Karpas-422 (cell line): ENCODE data around the gene PEF1. TPM values are rescaled to one million over a fixed set of nuclear protein-coding genes. Genes with fewer than 3 reads are reported as not detected.
A peak's percentile ranks its signal among the peaks of the same experiment; 100 is the strongest.

ENCODE experiments used
- DNase-seq: peaks from one replicate; pipeline ENCODE4 v3.0.0-alpha.2; 2015
- H2AFZ ChIP-seq: fragments of 200-600 bp; sonication (generic); 2 replicates; pipeline ENCODE4 v1.6.1; 2014; ENCODE audit warnings: antibody characterized with exemption, low read length, mixed read lengths
- H3K27ac ChIP-seq: fragments of 200-600 bp; sonication (generic); 2 replicates; pipeline ENCODE4 v1.5.1; 2014; ENCODE audit warnings: mild to moderate bottlenecking, low read length, moderate library complexity
- H3K27me3 ChIP-seq: fragments of 200-600 bp; sonication (generic); 2 replicates; pipeline ENCODE4 v1.6.1; 2014; ENCODE audit warnings: low read length, mixed read lengths
- H3K36me3 ChIP-seq: fragments of 200-600 bp; sonication (generic); 2 replicates; pipeline ENCODE4 v1.6.1; 2014; ENCODE audit warnings: low read length, mixed read lengths; ENCODE audit not compliant: insufficient read depth
- H3K4me1 ChIP-seq: fragments of 200-600 bp; sonication (generic); 2 replicates; pipeline ENCODE4 v1.6.1; 2014; ENCODE audit warnings: mild to moderate bottlenecking, low read length, mixed read lengths
- H3K4me2 ChIP-seq: fragments of 200-600 bp; sonication (generic); 2 replicates; pipeline ENCODE4 v1.6.1; 2014; ENCODE audit warnings: low read length, low read depth, mild to moderate bottlenecking; ENCODE audit not compliant: poor library complexity, severe bottlenecking
- H3K4me3 ChIP-seq: fragments of 200-600 bp; sonication (generic); 2 replicates; pipeline ENCODE4 v1.5.1; 2014; ENCODE audit warnings: mild to moderate bottlenecking, antibody characterized with exemption, low read length, mixed read lengths
- H3K79me2 ChIP-seq: fragments of 200-600 bp; sonication (generic); 2 replicates; pipeline ENCODE4 v1.6.1; 2014; ENCODE audit warnings: mild to moderate bottlenecking, low read length, mixed read lengths
- H3K9ac ChIP-seq: fragments of 200-600 bp; sonication (generic); 2 replicates; pipeline ENCODE4 v1.6.0; 2014; ENCODE audit warnings: low read length
- H3K9me2 ChIP-seq: fragments of 200-600 bp; sonication (generic), shearing (Covaris generic); replicated peaks from 2 replicates; pipeline ENCODE4 v1.6.0; 2014; ENCODE audit warnings: mild to moderate bottlenecking, low read length, moderate library complexity; ENCODE audit not compliant: insufficient read depth
- H3K9me3 ChIP-seq: fragments of 300-700, 200-600 bp; sonication (generic); 2 replicates; pipeline ENCODE4 v1.6.1; 2014; ENCODE audit warnings: low read length, mixed read lengths
- H4K20me1 ChIP-seq: fragments of 200-600 bp; sonication (generic); 2 replicates; pipeline ENCODE4 v1.6.1; 2014; ENCODE audit warnings: mild to moderate bottlenecking, antibody characterized with exemption, low read length, low read depth; ENCODE audit not compliant: insufficient read depth
- total RNA-seq: library from RNA; depleted of rRNA; stranded (reverse); fragments of >200 nt; shearing (Covaris generic); gene quantifications from 2 replicates; pipeline ENCODE4 v1.2.3, GENCODE V29; 2014; ENCODE audit warnings: low replicate concordance

Gene PEF1
- total RNA-seq, 1 experiment from 2014 or later: 53.0 TPM

DNA sequence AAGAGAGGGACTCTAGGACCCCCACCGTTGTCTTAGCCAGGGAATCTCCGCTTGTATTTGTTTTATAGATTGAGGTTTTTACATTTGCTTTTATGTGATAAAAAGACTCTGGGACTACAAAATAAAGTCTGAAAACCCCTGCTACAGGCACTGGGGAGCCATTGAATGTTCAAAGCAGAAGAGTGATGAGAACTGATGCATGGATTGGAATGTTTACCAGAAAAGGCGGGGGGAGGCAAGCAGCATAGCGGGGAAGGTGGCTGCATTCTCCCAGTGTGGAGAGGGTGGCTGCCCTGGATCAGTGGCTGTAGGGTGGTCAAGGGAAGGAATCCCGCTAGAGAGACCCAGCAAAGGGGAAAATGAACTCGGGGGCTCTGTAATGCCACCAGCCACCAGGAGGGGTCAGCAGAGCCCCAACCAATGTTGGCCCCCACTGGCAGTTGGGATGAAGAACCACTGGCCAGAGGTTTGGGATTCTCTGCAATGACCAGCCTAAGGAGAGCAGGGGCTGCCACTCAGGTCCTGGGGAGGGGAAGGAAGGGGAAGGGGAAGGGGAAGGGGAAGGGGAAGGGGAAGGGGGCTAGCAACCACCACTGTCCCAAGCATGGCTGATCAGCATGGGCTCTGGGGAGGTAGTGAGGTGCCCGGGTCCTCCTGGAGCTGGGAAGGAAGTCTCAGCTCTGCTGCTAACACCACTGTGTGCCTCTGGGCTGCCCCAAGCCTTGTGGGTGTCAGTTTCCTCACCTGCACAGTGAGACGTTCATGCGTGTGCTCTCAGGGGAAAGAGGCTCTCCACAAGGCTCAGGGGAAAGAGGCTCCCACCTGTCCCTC is 19.2 kb upstream of the PEF1 start:
- peak; percentile 80 for DNase-seq
- H3K9me3 ChIP-seq: no peaks in the 10 kb centered on the region
- H3K79me2 ChIP-seq: no peaks in the 10 kb centered on the region
- H4K20me1 ChIP-seq: no peaks in the 10 kb centered on the region
- no peak overlapping the region for H3K4me2 ChIP-seq
- H3K4me3 ChIP-seq: no peak overlapping the region
- no peaks in the 10 kb centered on the region for H3K4me1 ChIP-seq
- H3K27ac ChIP-seq: no peak overlapping the region
- no peaks in the 10 kb centered on the region for H3K36me3 ChIP-seq
- no peaks in the 10 kb centered on the region for H3K9me2 ChIP-seq
- no peak overlapping the region for H3K9ac ChIP-seq
- H3K27me3 ChIP-seq: no peaks in the 10 kb centered on the region
- no peak overlapping the region for H2AFZ ChIP-seq

DNA sequence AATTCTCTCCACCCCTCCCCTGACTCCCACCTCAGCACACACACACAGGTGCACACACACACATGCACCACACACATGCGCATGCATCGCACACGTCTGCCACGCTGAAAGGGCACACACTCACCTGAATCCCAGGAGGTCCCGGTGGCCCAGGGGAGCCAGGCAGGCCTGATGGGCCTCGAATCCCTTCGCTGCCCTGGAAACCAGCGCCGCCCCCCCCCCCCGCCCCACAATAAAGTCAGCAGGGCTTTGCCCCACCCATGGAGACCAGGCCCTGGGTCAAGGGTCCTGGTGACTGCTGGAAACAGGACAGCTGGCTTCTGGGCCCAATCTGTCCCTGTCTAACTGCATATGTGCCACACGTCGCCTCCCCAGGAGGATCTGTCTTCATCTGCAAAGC is 17.8 kb upstream of the PEF1 start:
- Histone ChIP-seq H2AFZ (no peak overlapping the region), H3K27me3 (no peaks in the 10 kb centered on the region), H3K9ac (no peak overlapping the region), H3K9me2 (no peaks in the 10 kb centered on the region), H3K4me3 (no peak overlapping the region), H4K20me1 (no peaks in the 10 kb centered on the region), H3K79me2 (no peaks in the 10 kb centered on the region), H3K4me1 (no peaks in the 10 kb centered on the region), H3K9me3 (no peaks in the 10 kb centered on the region), H3K27ac (no peak overlapping the region), H3K36me3 (no peaks in the 10 kb centered on the region), H3K4me2 (no peak overlapping the region)
- no peak for DNase-seq

- H4K20me1 ChIP-seq: no peaks in the 10 kb centered on the region
- H3K79me2 ChIP-seq: no peaks in the 10 kb centered on the region
- H3K9me3 ChIP-seq: no peaks in the 10 kb centered on the region
- H3K4me2 ChIP-seq: no peak overlapping the region
- H3K27me3 ChIP-seq: no peaks in the 10 kb centered on the region
- H3K4me1 ChIP-seq: no peaks in the 10 kb centered on the region
- no peak overlapping the region for H2AFZ ChIP-seq
- no peak for DNase-seq
- no peak overlapping the region for H3K27ac ChIP-seq
- no peak overlapping the region for H3K9ac ChIP-seq
- no peaks in the 10 kb centered on the region for H3K36me3 ChIP-seq
- no peaks in the 10 kb centered on the region for H3K9me2 ChIP-seq
- no peak overlapping the region for H3K4me3 ChIP-seq
Measured at GRCh38 chr1:31661856-31662255, 17.2 kb upstream of the PEF1 start.

DNA sequence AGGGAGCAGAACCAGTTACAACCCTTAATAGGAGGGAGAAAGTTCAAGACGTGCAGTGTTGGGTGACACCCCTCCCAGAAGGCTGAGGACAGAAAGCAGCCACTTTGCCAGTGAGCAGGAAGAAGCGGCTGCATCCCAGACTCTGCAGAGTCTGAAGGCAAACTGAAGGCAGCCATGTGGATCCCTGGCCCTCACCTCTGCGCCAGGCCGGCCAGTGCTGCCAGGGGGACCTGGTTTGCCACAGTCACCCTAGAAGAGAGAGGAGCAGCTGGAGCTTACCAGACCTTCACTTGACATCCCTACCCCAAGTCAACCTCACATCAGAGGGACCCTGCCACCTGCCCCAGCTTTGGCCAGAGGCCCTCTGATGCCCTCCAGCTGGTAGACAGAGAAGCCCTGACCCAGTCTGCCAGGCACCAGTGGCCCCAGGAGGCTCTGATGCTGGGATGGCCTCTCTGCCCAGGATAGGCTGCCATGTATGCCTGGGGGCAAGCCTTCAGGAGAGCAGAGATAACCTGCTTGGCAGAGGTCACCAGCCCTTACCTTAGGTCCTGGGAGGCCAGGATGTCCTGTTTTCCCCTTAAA is 16.3 kb upstream of the PEF1 start:
- no peaks in the 10 kb centered on the region for H3K27me3 ChIP-seq
- no peak overlapping the region for H3K9ac ChIP-seq
- no peaks in the 10 kb centered on the region for H3K79me2 ChIP-seq
- no peaks in the 10 kb centered on the region for H3K9me2 ChIP-seq
- no peak overlapping the region for H3K4me3 ChIP-seq
- no peaks in the 10 kb centered on the region for H3K4me1 ChIP-seq
- no peak overlapping the region for H3K27ac ChIP-seq
- no peaks in the 10 kb centered on the region for H4K20me1 ChIP-seq
- H3K4me2 ChIP-seq: no peak overlapping the region
- DNase-seq: no peak
- no peaks in the 10 kb centered on the region for H3K9me3 ChIP-seq
- no peaks in the 10 kb centered on the region for H3K36me3 ChIP-seq
- no peak overlapping the region for H2AFZ ChIP-seq

GRCh38 chr1:31659889-31660288 is 15.2 kb upstream of the PEF1 start:
- Histone ChIP-seq H3K9me2 (no peaks in the 10 kb centered on the region), H3K79me2 (no peaks in the 10 kb centered on the region), H3K9me3 (no peaks in the 10 kb centered on the region), H3K36me3 (no peaks in the 10 kb centered on the region), H3K27ac (no peak overlapping the region), H2AFZ (no peak overlapping the region), H3K4me3 (no peak overlapping the region), H3K4me2 (no peak overlapping the region), H3K9ac (no peak overlapping the region), H4K20me1 (no peaks in the 10 kb centered on the region), H3K4me1 (no peaks in the 10 kb centered on the region), H3K27me3 (no peaks in the 10 kb centered on the region)
- DNase-seq: no peak

GRCh38 chr1:31658721-31659120 is 14.0 kb upstream of the PEF1 start:
- H3K27me3 ChIP-seq: no peaks in the 10 kb centered on the region
- no peak overlapping the region for H3K9ac ChIP-seq
- no peaks in the 10 kb centered on the region for H4K20me1 ChIP-seq
- no peaks in the 10 kb centered on the region for H3K9me2 ChIP-seq
- no peak overlapping the region for H3K27ac ChIP-seq
- H3K4me2 ChIP-seq: no peak overlapping the region
- H2AFZ ChIP-seq: no peak overlapping the region
- no peak overlapping the region for H3K4me3 ChIP-seq
- no peaks in the 10 kb centered on the region for H3K36me3 ChIP-seq
- H3K79me2 ChIP-seq: no peaks in the 10 kb centered on the region
- no peaks in the 10 kb centered on the region for H3K9me3 ChIP-seq
- no peaks in the 10 kb centered on the region for H3K4me1 ChIP-seq
- DNase-seq: no peak

GRCh38 chr1:31657972-31658510 is 13.4 kb upstream of the PEF1 start:
- Histone ChIP-seq H3K36me3 (no peaks in the 10 kb centered on the region), H2AFZ (no peak overlapping the region), H3K4me1 (no peaks in the 10 kb centered on the region), H3K4me2 (no peak overlapping the region), H3K9me3 (no peaks in the 10 kb centered on the region), H3K27ac (no peak overlapping the region), H3K79me2 (no peaks in the 10 kb centered on the region), H3K4me3 (no peak overlapping the region), H3K9me2 (no peaks in the 10 kb centered on the region), H3K27me3 (no peaks in the 10 kb centered on the region), H4K20me1 (no peaks in the 10 kb centered on the region), H3K9ac (no peak overlapping the region)
- DNase-seq: no peak

DNA sequence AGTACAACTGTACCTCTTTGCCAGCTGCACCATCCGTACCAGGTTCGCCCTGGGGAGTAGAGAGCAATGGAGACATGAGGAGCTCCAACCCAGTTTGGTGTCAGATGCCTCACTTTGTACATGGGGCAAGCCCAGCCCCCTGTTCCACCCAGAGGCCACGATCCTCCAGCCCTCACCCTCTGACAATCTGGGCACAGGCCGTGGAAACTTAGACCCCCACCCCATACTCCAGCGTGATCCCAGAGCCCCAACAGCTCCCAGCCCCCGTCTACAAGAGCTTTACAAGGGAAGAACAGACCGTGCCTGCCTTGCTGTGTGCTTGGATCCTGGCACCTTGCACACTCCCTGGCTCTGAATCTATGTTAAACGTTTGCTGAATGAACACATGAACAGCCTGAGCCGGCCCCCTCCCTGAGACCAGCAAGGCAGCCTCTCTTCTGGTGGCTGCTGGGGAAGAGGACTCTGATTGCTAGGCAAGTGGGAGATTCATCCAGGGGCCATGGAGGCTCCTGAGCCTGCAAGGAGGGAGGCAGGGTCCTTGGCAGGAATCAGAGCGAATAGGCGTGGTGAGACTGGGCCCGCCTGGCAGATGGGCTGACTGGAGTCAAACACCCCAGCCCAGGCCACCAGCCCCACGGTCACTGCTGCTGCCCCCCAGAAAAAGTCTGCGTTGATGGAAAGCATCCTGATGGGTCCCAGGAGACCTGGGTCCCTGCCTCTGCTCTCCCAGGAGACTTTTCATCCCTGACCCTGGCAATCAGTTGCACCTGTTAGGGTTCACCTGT is 12.5 kb upstream of the PEF1 start:
- Histone ChIP-seq H4K20me1 (no peaks in the 10 kb centered on the region), H2AFZ (no peak overlapping the region), H3K4me2 (no peak overlapping the region), H3K4me3 (no peak overlapping the region), H3K9me3 (no peaks in the 10 kb centered on the region), H3K9ac (no peak overlapping the region), H3K27ac (no peak overlapping the region), H3K27me3 (no peaks in the 10 kb centered on the region), H3K79me2 (no peaks in the 10 kb centered on the region), H3K4me1 (no peaks in the 10 kb centered on the region), H3K9me2 (no peaks in the 10 kb centered on the region), H3K36me3 (no peaks in the 10 kb centered on the region)
- DNase-seq: no peak
